Stimulated activated CD4-positive, alpha-beta T cell treated with anti-CD3 and anti-CD28 coated beads, Interleukin-2, amount 100 ng/mL, for 4 hours (primary cell): ENCODE data around the gene RPGRIP1.
"Not testable (repeated sequence)": the region's sequence is repeated elsewhere in the genome, so short reads cannot be mapped to it uniquely, and the experiment has no call there.

Experiments
- DNase-seq: peaks from one replicate; pipeline ENCODE4 v3.0.0-alpha.2; 2020; ENCODE audit warnings: low read depth

Gene RPGRIP1

GRCh38 chr14:21302013-21302835 lies 22.3 kb downstream of the RPGRIP1 start:
- DNase-seq: no peak

- not testable (repeated sequence) for DNase-seq
Observed at GRCh38 chr14:21302836-21303140, 22.9 kb downstream of the RPGRIP1 start.

GRCh38 chr14:21307637-21308036 lies 27.8 kb downstream of the RPGRIP1 start:
- DNase-seq: no peak

GRCh38 chr14:21308132-21308478 lies 28.2 kb downstream of the RPGRIP1 start:
- DNase-seq: no peak

GRCh38 chr14:21308479-21309237 lies 28.8 kb downstream of the RPGRIP1 start:
- peak; percentile 78 for DNase-seq

- no peak for DNase-seq
Observed at GRCh38 chr14:21309238-21309636, 29.4 kb downstream of the RPGRIP1 start.

- DNase-seq: no peak
Observed at GRCh38 chr14:21309956-21310355, 30.1 kb downstream of the RPGRIP1 start.

- no peak for DNase-seq
Observed at GRCh38 chr14:21311614-21312013, 31.7 kb downstream of the RPGRIP1 start.

- DNase-seq: no peak
Observed at GRCh38 chr14:21313512-21313911, 33.6 kb downstream of the RPGRIP1 start.

GRCh38 chr14:21317398-21317797 lies 37.5 kb downstream of the RPGRIP1 start:
- DNase-seq: no peak

GRCh38 chr14:21320913-21321312 lies 41.0 kb downstream of the RPGRIP1 start:
- DNase-seq: no peak

- DNase-seq: no peak
Observed at GRCh38 chr14:21322716-21323115, 42.8 kb downstream of the RPGRIP1 start.

GRCh38 chr14:21326972-21327371 lies 47.1 kb downstream of the RPGRIP1 start:
- DNase-seq: no peak
